Endothelial cell of coronary artery (primary cell): ENCODE data around the gene TANK. TPM values are rescaled to one million over a fixed set of nuclear protein-coding genes. Genes with fewer than 3 reads are reported as not detected.

Experiments used
- total RNA-seq: library from RNA; depleted of rRNA; stranded (reverse); fragments of >200 nt; gene quantifications from 2 replicates; pipeline ENCODE4 v1.2.3, GENCODE V29; 2014

The TANK gene, protein sequence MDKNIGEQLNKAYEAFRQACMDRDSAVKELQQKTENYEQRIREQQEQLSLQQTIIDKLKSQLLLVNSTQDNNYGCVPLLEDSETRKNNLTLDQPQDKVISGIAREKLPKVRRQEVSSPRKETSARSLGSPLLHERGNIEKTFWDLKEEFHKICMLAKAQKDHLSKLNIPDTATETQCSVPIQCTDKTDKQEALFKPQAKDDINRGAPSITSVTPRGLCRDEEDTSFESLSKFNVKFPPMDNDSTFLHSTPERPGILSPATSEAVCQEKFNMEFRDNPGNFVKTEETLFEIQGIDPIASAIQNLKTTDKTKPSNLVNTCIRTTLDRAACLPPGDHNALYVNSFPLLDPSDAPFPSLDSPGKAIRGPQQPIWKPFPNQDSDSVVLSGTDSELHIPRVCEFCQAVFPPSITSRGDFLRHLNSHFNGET
- total RNA-seq, result 78.7 and 84.6 TPM in 2 replicates

DNA sequence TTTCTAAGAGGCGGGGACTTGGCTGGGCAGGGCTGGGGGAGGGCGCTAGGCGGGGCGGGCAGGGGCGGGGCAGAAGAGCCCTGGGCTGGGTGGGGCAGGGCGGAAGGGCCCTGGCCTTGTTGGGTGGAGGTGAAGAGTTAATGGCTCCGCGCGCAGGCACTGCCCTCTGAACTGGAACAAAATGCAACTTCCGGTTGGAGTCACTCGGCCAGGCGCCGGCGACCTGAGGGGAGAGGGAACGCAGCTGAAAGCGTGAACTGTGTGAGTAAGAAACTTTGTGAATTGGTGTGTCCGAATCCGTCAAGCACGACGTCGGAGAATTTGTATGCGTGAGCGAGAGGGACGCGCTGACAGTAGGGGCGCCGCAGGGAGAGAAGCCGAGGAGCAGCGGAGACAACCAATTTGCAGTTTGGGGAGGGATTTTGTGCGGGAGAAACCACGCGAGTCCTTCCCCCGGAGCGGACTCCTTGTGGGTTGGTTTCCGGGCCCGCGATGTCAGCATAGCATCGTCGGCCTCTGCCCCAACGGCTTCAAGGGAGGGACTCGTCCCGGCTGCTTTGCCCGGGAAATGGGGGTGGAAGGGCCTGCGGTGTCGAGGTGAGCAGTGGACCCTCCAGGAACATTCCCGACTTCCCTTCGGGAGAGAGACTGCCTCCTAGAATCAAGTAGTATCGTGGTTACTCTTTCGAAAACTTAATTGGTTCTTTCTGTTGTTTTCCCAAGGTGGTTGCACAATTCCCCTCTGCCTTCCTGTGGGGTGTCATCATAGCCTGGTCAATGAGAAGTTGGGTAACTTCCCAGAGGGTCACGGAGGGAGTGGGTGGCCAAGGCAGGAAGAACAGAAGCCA is at the start of gene TANK:
Gene TANK (plus strand): TSS at position 203 of the 848 bp plus-strand sequence. CDS start 19,235 bp downstream, outside the sequence.

Other genes with a start within 250 kb of the TANK start
- 94.0 and 125 TPM in 2 replicates for gene PSMD14, start 148.0 kb downstream of the TANK start, total RNA-seq